22Rv1 (cell line): ENCODE measurements around the gene TET3.

Experiments
- CTCF ChIP-seq: fragments of 450-650 bp; IDR thresholded peaks from 2 replicates; pipeline ENCODE4 v1.5.1; 2017; ENCODE audit warnings: mild to moderate bottlenecking
- ZFX ChIP-seq: fragments of 450-650 bp; IDR thresholded peaks from 2 replicates; pipeline ENCODE4 v1.6.1; 2017; ENCODE audit warnings: antibody characterized with exemption, borderline replicate concordance

DNA sequence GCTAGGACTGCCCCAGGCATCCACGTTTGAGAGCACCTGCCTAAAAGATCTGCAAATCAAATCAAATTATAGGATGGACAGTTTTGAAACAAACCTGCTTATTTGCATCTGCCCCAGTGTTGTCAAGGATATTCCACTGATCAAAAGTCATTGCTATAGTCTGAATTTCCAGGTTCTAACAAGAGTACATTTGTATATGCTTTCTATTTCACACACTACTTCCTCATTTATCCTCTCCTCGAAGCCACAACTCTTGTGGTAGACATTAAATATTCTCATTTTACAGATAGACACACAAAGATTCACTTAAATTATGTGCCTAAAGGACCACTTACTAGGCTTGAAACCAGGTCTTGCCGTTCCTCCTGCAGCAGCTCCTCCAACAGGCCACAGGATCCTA lies 11.9 kb upstream of the TET3 start:
- TF ChIP-seq CTCF, result no peak
- TF ChIP-seq ZFX, result no peak
